ENCODE results near the gene OR1C1.

DNA sequence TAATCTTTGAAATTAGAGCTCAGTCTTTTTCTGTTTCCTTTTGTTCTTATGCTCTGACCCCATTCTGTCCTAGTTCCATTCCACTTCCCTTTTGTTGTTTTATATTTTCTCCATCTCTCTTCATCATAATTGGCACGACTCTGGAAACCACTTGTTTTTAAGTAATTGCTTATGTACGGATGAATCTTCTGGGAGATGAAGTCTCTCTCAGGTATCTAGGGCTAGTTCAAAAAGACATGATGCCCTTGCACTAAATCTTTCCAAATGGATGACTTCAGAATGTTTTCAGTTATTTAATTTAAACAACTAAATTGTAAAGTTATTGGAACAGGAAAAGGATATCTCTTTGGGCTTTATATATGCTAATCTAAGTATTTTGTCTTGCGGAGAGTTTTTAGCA is 43.8 kb downstream of the OR1C1 start, which contains the start of gene OR6F1:
- TF ChIP-seq, protein P1, sequence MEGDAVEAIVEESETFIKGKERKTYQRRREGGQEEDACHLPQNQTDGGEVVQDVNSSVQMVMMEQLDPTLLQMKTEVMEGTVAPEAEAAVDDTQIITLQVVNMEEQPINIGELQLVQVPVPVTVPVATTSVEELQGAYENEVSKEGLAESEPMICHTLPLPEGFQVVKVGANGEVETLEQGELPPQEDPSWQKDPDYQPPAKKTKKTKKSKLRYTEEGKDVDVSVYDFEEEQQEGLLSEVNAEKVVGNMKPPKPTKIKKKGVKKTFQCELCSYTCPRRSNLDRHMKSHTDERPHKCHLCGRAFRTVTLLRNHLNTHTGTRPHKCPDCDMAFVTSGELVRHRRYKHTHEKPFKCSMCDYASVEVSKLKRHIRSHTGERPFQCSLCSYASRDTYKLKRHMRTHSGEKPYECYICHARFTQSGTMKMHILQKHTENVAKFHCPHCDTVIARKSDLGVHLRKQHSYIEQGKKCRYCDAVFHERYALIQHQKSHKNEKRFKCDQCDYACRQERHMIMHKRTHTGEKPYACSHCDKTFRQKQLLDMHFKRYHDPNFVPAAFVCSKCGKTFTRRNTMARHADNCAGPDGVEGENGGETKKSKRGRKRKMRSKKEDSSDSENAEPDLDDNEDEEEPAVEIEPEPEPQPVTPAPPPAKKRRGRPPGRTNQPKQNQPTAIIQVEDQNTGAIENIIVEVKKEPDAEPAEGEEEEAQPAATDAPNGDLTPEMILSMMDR (IDR thresholded peaks at IDR 0.05; ENCODE audit: poor library complexity), result no peak
- no peak for TF ChIP-seq EZH2 (IDR thresholded peaks at IDR 0.05; ENCODE audit: borderline replicate concordance)

Data from hepatocyte (in vitro differentiated cells).